Panc1 (cell line): ENCODE data around the gene SEPTIN2. TPM values are rescaled to one million over a fixed set of nuclear protein-coding genes. Genes with fewer than 3 reads are reported as not detected.

ENCODE experiments used
- ATAC-seq: fragments of 200-7000 bp; cut with Tn5 transposase; 2 replicates; pipeline ENCODE4 v1.9.1; 2020; ENCODE audit warnings: mild to moderate bottlenecking, moderate library complexity
- BruUV-seq: library from RNA; stranded (reverse); fragments of 400-500 nt; replicated peaks from 2 replicates; lab custom pipeline; 2021; lab: Mats Ljungman, UMichigan
- CTCF ChIA-PET: fragments of 300-600 bp; sonication (Branson Sonifier 250); formaldehyde crosslinking; loops from one replicate; lab custom pipeline; 2022; ENCODE audit warnings: antibody characterized with exemption; lab: Charles Lee
- POLR2A ChIA-PET: fragments of 300-600 bp; sonication (Branson Sonifier 250); formaldehyde crosslinking; loops from one replicate; lab custom pipeline; 2022; ENCODE audit warnings: antibody characterized with exemption; lab: Charles Lee
- DNase-seq: peaks from one replicate; pipeline ENCODE4 v3.0.0-alpha.2; 2010; ENCODE audit warnings: low read depth, low spot score
- H3K27ac ChIP-seq: 2 replicates; pipeline ENCODE4 v1.5.1; 2011; ENCODE audit warnings: mild to moderate bottlenecking, low read length, inconsistent platforms
- H3K27me3 ChIP-seq: fragments of 200-500 bp; sonication (Bioruptor generic); 2 replicates; pipeline ENCODE4 v1.6.0; 2014; ENCODE audit warnings: low read length, inconsistent platforms; ENCODE audit not compliant: control insufficient read depth, insufficient read depth
- H3K36me3 ChIP-seq: fragments of 200-500 bp; sonication (Bioruptor generic); 2 replicates; pipeline ENCODE4 v1.5.1; 2014; ENCODE audit warnings: inconsistent platforms, mild to moderate bottlenecking, low read length, moderate library complexity; ENCODE audit not compliant: control insufficient read depth, insufficient read depth
- H3K4me1 ChIP-seq: 2 replicates; pipeline ENCODE4 v1.5.1; 2011; ENCODE audit warnings: inconsistent platforms, mild to moderate bottlenecking, low read length, moderate library complexity; ENCODE audit not compliant: control insufficient read depth, insufficient read depth
- H3K4me3 ChIP-seq, 2 experiments: 2 replicates each; pipeline ENCODE4 v1.5.1; 2011 to 2012; ENCODE audit warnings: low read depth in 2 of 2, low read length in 2 of 2, mild to moderate bottlenecking in 2 of 2, inconsistent platforms in 1 of 2, moderate library complexity in 1 of 2
- H3K9me3 ChIP-seq: fragments of 200-500 bp; sonication (Bioruptor generic); 2 replicates; pipeline ENCODE4 v1.5.1; 2014; ENCODE audit warnings: low read depth, mild to moderate bottlenecking, inconsistent platforms, low read length, moderate library complexity; ENCODE audit not compliant: control insufficient read depth, insufficient read depth
- CTCF ChIP-seq: fragments of 450-650 bp; IDR thresholded peaks from 2 replicates; pipeline ENCODE4 v1.5.1; 2017; ENCODE audit warnings: mild to moderate bottlenecking
- POLR2AphosphoS5 ChIP-seq: IDR thresholded peaks from 2 replicates; pipeline ENCODE4 v1.6.1; 2012; ENCODE audit warnings: mild to moderate bottlenecking, low read depth, low read length, moderate library complexity
- REST ChIP-seq, 2 experiments: IDR thresholded peaks; 2 replicates each; pipeline ENCODE4 v1.6.1; 2011 to 2012; ENCODE audit warnings: low read depth in 2 of 2, control low read depth in 1 of 2, low read length in 1 of 2, mild to moderate bottlenecking in 1 of 2, moderate library complexity in 1 of 2; ENCODE audit not compliant: insufficient read depth in 1 of 2
- SIN3A ChIP-seq: IDR thresholded peaks from 2 replicates; pipeline ENCODE4 v1.6.1; 2012; ENCODE audit warnings: low read depth, mild to moderate bottlenecking, low read length, moderate library complexity, borderline replicate concordance; ENCODE audit not compliant: insufficient read depth
- TCF7L2 ChIP-seq: IDR thresholded peaks from 2 replicates; pipeline ENCODE4 v1.6.1; 2011; ENCODE audit warnings: mild to moderate bottlenecking, low read depth, low read length, inconsistent platforms
- in situ Hi-C: cut with HindIII; loops from 2 replicates; pipeline ENCODE4 v1.10.0; 2016; ENCODE audit warnings: low sequenced_read_pairs, low pct_unique_long_range_greater_than_20kb
- intact Hi-C: fragments of 100-400 bp; cut with micrococcal nuclease; formaldehyde crosslinking; loops from one replicate; pipeline ENCODE4 v1.10.0; 2022; ENCODE audit not compliant: unreplicated experiment
- total RNA-seq: library from RNA; stranded (reverse); gene quantifications from one replicate; pipeline ENCODE4 v1.2.1, GENCODE V29; 2021; ENCODE audit not compliant: unreplicated experiment

The SEPTIN2 gene
- total RNA-seq, 1 experiment from 2014 or later: 303 TPM

GRCh38 chr2:241308832-241309500 is 6.8 kb upstream of the SEPTIN2 start:
- peak; percentile 11; the same call in 1 of the 2 replicates for ATAC-seq
- Histone ChIP-seq H3K27me3 (no peaks in the 10 kb centered on the region), H3K9me3 (no peaks in the 10 kb centered on the region), H3K4me1 (peaks cover 48% of the 10 kb centered on the region), H3K36me3 (no peaks in the 10 kb centered on the region), H3K4me3 (no peak overlapping the region), H3K27ac (no peak overlapping the region; the same call in 1 of the 2 replicates)
- CTCF ChIA-PET: no interaction called here
- intact Hi-C loops: no loop called here
- TF ChIP-seq REST (IDR thresholded peaks at IDR 0.05; ENCODE audit: insufficient read depth in 1 of 2, low read depth in 2 of 2, low read length in 1 of 2): no peak
- no peak for TF ChIP-seq SIN3A
- no peak for TF ChIP-seq TCF7L2
- no peak for TF ChIP-seq CTCF
- TF ChIP-seq POLR2AphosphoS5: no peak
- no TSS peak for BruUV-seq
- in situ Hi-C loops: no loop called here
- POLR2A ChIA-PET: no interaction called here
- DNase-seq: no peak

DNA sequence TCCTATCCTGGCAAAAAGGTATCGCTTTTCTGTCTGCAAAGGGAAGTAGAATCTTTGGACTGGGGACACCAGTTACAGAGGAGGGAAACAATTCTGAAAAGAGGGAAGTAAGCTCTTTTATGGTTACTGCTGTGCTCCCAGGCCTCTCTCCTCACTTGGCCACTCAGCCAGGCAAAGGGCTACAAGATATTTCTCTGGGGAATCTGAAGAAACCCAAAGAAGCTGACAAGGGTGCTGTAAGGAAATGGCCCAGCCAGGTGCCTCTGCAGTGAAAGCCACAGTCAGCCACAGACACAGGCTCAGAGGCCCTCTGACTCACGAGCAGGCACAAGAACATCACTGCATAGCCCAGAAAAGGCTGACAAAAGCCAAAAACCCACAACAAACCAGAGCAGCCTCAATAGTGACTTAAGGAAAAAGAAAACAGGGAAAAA is 6.0 kb upstream of the SEPTIN2 start:
- DNase-seq (no peak), ATAC-seq (no peak)
- Histone ChIP-seq H3K27me3 (no peaks in the 10 kb centered on the region), H3K4me1 (peaks cover 51% of the 10 kb centered on the region), H3K9me3 (no peaks in the 10 kb centered on the region), H3K27ac (peak overlapping the region; percentile 21; the same call in 1 of the 2 replicates), H3K36me3 (peaks cover 4% of the 10 kb centered on the region; the same call in 1 of the 2 replicates), H3K4me3 (no peak overlapping the region)
- ChIA-PET CTCF (no interaction called here), POLR2A (no interaction called here)
- in situ Hi-C loops: no loop called here
- intact Hi-C loops: no loop called here
- no peak for TF ChIP-seq SIN3A
- TF ChIP-seq REST (IDR thresholded peaks at IDR 0.05; ENCODE audit: insufficient read depth in 1 of 2, low read depth in 2 of 2, low read length in 1 of 2): no peak
- TF ChIP-seq CTCF: no peak
- no peak for TF ChIP-seq POLR2AphosphoS5
- TF ChIP-seq TCF7L2: no peak
- BruUV-seq: no TSS peak
